ENCODE data around the gene CLTB. TPM values are rescaled to one million over a fixed set of nuclear protein-coding genes. Genes with fewer than 3 reads are reported as not detected.

The CLTB gene
- total and polyA plus RNA-seq, 2 of the 4 experiments (the other 2 are of a cell fraction) = 87.6 to 99.9 TPM

- TF ChIP-seq SMC3 (IDR thresholded peaks at IDR 0.05; ENCODE audit: low read depth, low read length) = no peak
- no peak for TF ChIP-seq MAZ (IDR thresholded peaks at IDR 0.05; ENCODE audit: borderline replicate concordance, low read depth, low read length)
- TF ChIP-seq CEBPB (IDR thresholded peaks at IDR 0.05; ENCODE audit: low read depth, low read length) = no peak
- TF ChIP-seq CTCF (conservative IDR thresholded peaks at IDR 0.05; ENCODE audit: low read depth, low read length) = no peak
- TF ChIP-seq RCOR1 (IDR thresholded peaks at IDR 0.05; ENCODE audit: insufficient replicate concordance, low read length) = no peak
- TF ChIP-seq MAFK (IDR thresholded peaks at IDR 0.05; ENCODE audit: low read depth, low read length) = no peak
- TF ChIP-seq RFX5 (IDR thresholded peaks at IDR 0.05; ENCODE audit: low read depth, low read length) = no peak
- no peak for TF ChIP-seq BHLHE40 (IDR thresholded peaks at IDR 0.05; ENCODE audit: low read depth, low read length)
- intact Hi-C loops (cut with micrococcal nuclease) (no loop called here), in situ Hi-C loops (cut with MboI; ENCODE audit: low sequenced_read_pairs) (no loop called here), dilution Hi-C loops (cut with HindIII; ENCODE audit: low sequenced_read_pairs, unreplicated experiment) (no loop called here)
- BruUV-seq (replicated peaks) = no TSS peak
- H2AFZ ChIP-seq (replicated peaks; ENCODE audit: low read length, poor library complexity) = no peak overlapping the region
- H3K27ac ChIP-seq (ENCODE audit: insufficient read depth, low read length) = no peak overlapping the region
- H3K27me3 ChIP-seq (ENCODE audit: control insufficient read depth, insufficient read depth, low read length) = no peaks in the 10 kb centered on the region
- peaks cover 4% of the 10 kb centered on the region; the same call in 1 of the 2 replicates for H3K4me1 ChIP-seq (ENCODE audit: control insufficient read depth, insufficient read depth, low read length)
- no peak overlapping the region for H3K14ac ChIP-seq (replicated peaks; ENCODE audit: low read depth, low read length)
- H4K5ac ChIP-seq (ENCODE audit: low read depth, low read length) = no peak overlapping the region
- CTCF ChIA-PET = interaction anchor here (0.6 to 0.9 kb wide), 2 partner anchors 11 to 247 kb away, joined by 3 read pairs; no protein-coding TSS in a partner anchor
- peaks cover 3% of the 10 kb centered on the region; the same call in 1 of the 2 replicates for H4K20me1 ChIP-seq (ENCODE audit: insufficient read depth, low read length)
- H2BK120ac ChIP-seq (ENCODE audit: low read depth, low read length) = no peak overlapping the region
- no peaks in the 10 kb centered on the region; the same call in 1 of the 2 replicates for H3K9me1 ChIP-seq (ENCODE audit: insufficient read depth, low read length)
- POLR2A ChIA-PET (ENCODE audit: unreplicated experiment) = no interaction called here
- H4K8ac ChIP-seq (ENCODE audit: low read depth in 2 of 2, low read length in 2 of 2) = no peak overlapping the region
- no peak overlapping the region for H3K4me2 ChIP-seq (ENCODE audit: low read depth, low read length)
- no peak overlapping the region for H3K56ac ChIP-seq (ENCODE audit: extremely low read depth, insufficient read depth, low read length)
- no peaks in the 10 kb centered on the region for H3K9me3 ChIP-seq (ENCODE audit: control insufficient read depth, insufficient read depth, low read length)
- H3K36me3 ChIP-seq (ENCODE audit: control insufficient read depth, insufficient read depth, low read length) = peaks cover 27% of the 10 kb centered on the region
- H2BK15ac ChIP-seq (ENCODE audit: low read depth, low read length) = no peak overlapping the region
- H4K91ac ChIP-seq (ENCODE audit: insufficient read depth, low read depth, low read length) = no peak overlapping the region
- no peak overlapping the region for H3K18ac ChIP-seq (ENCODE audit: low read depth, low read length)
- ATAC-seq (ENCODE audit: low read depth) (no peak), DNase-seq (no peak)
- H2AK5ac ChIP-seq (ENCODE audit: low read depth, low read length) = no peak overlapping the region
- 100% methylated on average over 1 of the region's 4 CpGs; no CpG with 5 or more reads in 1 of the 2 experiments for WGBS, 2 experiments (ENCODE audit: extremely low coverage in 2 of 2, insufficient read length in 1 of 2)
- H3K79me1 ChIP-seq (ENCODE audit: low read depth in 1 of 2, low read length in 2 of 2) = peaks cover 8 to 49% of the 10 kb centered on the region in 2 experiments; a peak in 3 of 4 replicates
- H3K9ac ChIP-seq (ENCODE audit: low read depth, low read length) = no peak overlapping the region
- H2BK5ac ChIP-seq (ENCODE audit: low read depth, low read length, poor library complexity, severe bottlenecking) = no peak overlapping the region
- no peak overlapping the region for H2AK9ac ChIP-seq (replicated peaks; ENCODE audit: low read depth, low read length, poor library complexity)
- no peak overlapping the region for H2BK20ac ChIP-seq (ENCODE audit: low read depth, low read length)
- no peak overlapping the region for H3K4ac ChIP-seq (ENCODE audit: low read depth, low read length)
- no peak overlapping the region for H3K4me3 ChIP-seq (ENCODE audit: insufficient read depth, low read depth, low read length)
- no peak overlapping the region for H3K23ac ChIP-seq (ENCODE audit: low read depth, low read length)
Observed at GRCh38 chr5:176391479-176391878, 24.9 kb downstream of the CLTB start.

Data from IMR-90 (cell line).